Measurements from ENCODE around the gene HERC5. TPM values are rescaled to one million over a fixed set of nuclear protein-coding genes. Genes with fewer than 3 reads are reported as not detected.
"Not testable (repeated sequence)": the region's sequence is repeated elsewhere in the genome, so short reads cannot be mapped to it uniquely, and the experiment has no call there.

Gene HERC5
- total RNA-seq = 1.5 TPM
- long read RNA-seq, partial matches to known transcripts = 0 of 4 reads
- long read RNA-seq, other reads (novel, unspliced or antisense) = 0 of 4 reads

DNA sequence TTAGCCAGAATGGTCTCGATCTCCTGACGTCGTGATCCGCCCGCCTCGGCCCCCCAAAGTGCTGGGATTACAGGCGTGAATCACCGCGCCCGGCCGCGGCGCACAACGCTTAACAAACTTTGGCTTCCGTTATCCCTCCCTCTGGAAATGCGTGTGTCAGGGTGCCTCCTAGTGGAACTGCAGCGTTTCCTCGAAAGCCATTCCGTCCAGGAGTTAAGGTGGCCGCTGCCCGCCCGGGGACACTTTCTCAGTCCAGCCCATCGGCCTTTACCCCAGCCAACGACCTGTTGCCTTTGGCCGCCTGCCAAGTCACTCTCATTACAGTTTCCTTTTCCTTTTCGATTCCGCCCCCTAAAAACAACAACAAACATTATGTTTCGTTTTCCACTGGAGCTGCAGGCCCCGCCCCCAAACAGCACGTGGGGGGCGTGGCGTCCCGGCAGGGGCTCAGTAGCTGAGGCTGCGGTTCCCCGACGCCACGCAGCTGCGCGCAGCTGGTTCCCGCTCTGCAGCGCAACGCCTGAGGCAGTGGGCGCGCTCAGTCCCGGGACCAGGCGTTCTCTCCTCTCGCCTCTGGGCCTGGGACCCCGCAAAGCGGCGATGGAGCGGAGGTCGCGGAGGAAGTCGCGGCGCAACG, at the start of gene HERC5:
TSS of gene HERC5 (plus strand) at position 450 of the 637 bp plus-strand sequence. CDS start at position 601, 151 bp downstream.
- ATAC-seq (ENCODE audit: poor library complexity) = peak; percentile 95
- peak; percentile 94 for DNase-seq
- intact Hi-C loops (cut with DNase I) = loop anchor here (5.0 kb wide), 1 partner anchor 79 kb away; the partner anchor contains the start of gene HERC6

GRCh38 chr4:88409206-88409605, 47.7 kb upstream of the HERC5 start:
- intact Hi-C loops (cut with DNase I) = no loop called here
- DNase-seq (no peak), ATAC-seq (ENCODE audit: poor library complexity) (no peak)

DNA sequence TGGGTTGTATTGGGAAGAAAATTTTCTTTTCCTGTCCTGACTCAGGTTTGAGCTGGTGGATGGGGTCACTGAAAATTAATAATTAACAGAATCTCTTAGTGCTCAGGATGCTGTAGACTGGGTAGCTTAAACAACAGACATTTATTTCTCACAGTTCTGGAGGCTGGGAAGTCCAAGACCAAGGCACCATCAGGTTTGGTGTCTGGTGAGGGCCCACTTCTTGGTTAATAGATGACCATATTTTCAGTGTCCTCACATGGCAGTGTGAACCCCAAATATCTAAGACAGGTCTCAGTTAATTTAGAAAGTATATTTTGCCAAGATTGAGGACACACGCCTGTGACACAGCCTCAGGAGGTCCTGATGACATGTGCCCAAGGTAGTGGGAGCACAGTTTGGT, 47.1 kb upstream of the HERC5 start:
- intact Hi-C loops (cut with DNase I) = no loop called here
- no peak for DNase-seq
- no peak for ATAC-seq (ENCODE audit: poor library complexity)

- intact Hi-C loops (cut with DNase I) = loop anchor here (2.0 kb wide), 1 partner anchor 59 kb away; no protein-coding TSS in a partner anchor
- DNase-seq (no peak), ATAC-seq (ENCODE audit: poor library complexity) (no peak)
Measured at GRCh38 chr4:88411491-88412096, 45.3 kb upstream of the HERC5 start.

DNA sequence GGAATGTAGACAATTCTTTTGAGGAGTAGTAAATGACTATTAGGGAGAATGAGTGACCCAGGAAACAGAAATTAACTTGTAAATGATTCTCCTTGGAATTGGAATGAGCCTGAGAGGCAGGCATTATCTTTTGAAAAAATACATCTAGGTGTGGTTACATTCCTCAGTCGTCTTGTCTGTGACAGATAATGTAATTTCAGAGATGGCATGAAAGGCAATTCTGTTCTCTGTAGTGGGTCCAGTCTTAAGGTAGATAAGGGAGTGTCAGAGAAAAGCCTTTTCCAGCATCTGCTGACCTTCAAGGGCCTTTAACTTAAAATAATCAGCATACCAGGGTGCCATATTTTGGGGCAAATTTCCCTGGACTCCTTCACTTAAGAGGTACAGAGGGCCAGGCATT, 43.1 kb upstream of the HERC5 start:
- ATAC-seq (ENCODE audit: poor library complexity) (no peak), DNase-seq (no peak)
- intact Hi-C loops (cut with DNase I) = loop anchor here (2.0 kb wide), 1 partner anchor 57 kb away; no protein-coding TSS in a partner anchor

GRCh38 chr4:88414755-88415154, 42.2 kb upstream of the HERC5 start:
- DNase-seq = no peak
- intact Hi-C loops (cut with DNase I) = no loop called here
- ATAC-seq (ENCODE audit: poor library complexity) = no peak

DNA sequence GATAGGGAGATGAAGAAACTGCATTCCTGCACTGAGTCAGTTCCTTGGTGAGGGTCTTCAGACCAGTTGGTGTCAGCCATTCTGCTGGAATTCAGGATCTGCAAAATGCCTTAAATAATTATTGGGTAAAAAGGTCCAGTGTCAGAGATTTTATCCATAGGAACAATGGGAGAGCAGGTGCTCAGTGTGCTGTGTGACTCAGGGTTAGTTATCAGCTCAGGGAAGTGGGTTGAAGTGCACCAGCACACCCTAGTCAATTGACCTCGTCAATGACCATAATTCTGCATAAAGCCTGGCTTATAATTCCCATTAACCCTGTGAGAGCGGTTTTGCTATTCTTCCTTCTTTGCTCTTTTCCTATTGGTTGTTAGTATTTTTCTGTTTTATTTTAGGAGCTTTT, 40.9 kb upstream of the HERC5 start:
- DNase-seq = no peak
- intact Hi-C loops (cut with DNase I) = no loop called here
- ATAC-seq (ENCODE audit: poor library complexity) = no peak

- intact Hi-C loops (cut with DNase I) = no loop called here
- ATAC-seq (ENCODE audit: poor library complexity) (no peak), DNase-seq (no peak)
Measured at GRCh38 chr4:88418411-88418810, 38.5 kb upstream of the HERC5 start.

GRCh38 chr4:88419874-88420273, 37.0 kb upstream of the HERC5 start:
- intact Hi-C loops (cut with DNase I) = no loop called here
- ATAC-seq (ENCODE audit: poor library complexity) = no peak
- no peak for DNase-seq

DNA sequence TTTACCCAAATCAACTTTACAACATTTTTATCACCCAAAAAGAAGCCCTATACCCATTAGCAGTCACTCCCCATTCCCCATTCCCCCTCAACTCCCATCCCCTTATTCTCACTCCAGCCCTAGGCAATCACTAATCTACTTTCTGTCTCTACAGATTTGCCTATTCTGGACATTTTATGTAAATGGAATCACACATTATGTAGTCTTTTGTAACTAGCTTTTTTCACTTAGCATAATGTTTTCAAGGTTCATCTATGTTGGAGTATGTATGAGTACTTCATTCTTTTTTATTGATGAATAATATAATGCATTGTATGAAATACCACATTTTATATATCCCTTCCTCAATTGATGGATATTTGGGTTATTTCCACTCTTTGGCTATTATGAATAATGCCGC, 36.1 kb upstream of the HERC5 start:
- intact Hi-C loops (cut with DNase I) = no loop called here
- ATAC-seq (ENCODE audit: poor library complexity) (no peak), DNase-seq (no peak)

DNA sequence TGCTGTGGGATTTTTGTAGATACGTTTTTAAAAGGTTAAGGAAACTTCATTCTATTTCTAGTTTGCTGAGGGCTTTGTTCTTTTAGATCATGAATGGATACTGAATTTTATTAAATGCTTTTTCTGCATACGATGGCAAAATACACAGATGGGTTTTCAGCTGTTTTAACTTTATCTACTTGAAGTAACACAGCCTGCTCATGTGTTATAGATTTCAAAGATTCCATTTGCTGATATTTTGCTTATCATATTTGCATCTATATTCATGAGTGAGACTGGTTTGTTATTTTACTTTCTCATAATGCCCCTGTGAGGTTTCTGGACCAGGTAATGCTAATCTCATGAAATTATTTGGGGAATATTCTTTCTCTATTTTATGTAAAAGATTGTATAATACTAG, 34.5 kb upstream of the HERC5 start:
- intact Hi-C loops (cut with DNase I) = no loop called here
- DNase-seq (no peak), ATAC-seq (ENCODE audit: poor library complexity) (no peak)

GRCh38 chr4:88429401-88429800, 27.5 kb upstream of the HERC5 start:
- no peak for ATAC-seq (ENCODE audit: poor library complexity)
- intact Hi-C loops (cut with DNase I) = no loop called here
- DNase-seq = no peak

- intact Hi-C loops (cut with DNase I) = no loop called here
- ATAC-seq (ENCODE audit: poor library complexity) = no peak
Measured at GRCh38 chr4:88435987-88436693, 20.8 kb upstream of the HERC5 start.

GRCh38 chr4:88437873-88438272, 19.0 kb upstream of the HERC5 start:
- DNase-seq; ATAC-seq (ENCODE audit: poor library complexity); intact Hi-C loops (cut with DNase I): not testable (repeated sequence)

More at GRCh38 chr4:88435987-88436693, 20.8 kb upstream of the HERC5 start:
- DNase-seq = no peak

DNA sequence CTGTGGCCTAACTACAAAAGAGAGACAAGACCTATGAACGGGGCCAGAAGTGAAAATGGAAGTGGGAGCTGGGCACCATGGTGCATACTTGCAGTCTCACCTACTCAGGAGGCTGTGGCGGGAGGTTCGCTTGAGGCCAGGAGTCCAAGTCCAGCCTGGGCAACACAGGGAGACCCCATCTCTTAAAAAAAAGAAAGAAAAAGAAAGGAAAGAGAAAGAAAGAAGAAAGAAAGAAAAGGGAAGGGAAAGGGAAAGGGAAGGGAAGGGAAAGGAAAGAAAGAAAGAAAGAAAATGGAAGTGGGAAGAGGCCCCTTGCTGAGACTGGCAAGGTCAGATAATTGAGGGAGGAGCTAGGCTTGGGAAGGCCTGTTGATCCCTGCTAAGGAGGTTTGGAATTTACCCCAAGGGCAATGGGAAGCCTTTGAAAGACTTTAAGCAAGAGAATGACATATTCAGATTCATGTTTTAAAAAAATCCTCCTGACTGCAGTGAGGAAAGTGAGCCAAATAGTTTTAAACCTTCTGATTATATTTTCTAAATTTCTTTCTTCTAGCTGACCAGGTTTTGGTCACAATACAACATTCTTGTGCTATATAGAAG, 17.7 kb upstream of the HERC5 start:
- intact Hi-C loops (cut with DNase I) = no loop called here
- DNase-seq = no peak

DNA sequence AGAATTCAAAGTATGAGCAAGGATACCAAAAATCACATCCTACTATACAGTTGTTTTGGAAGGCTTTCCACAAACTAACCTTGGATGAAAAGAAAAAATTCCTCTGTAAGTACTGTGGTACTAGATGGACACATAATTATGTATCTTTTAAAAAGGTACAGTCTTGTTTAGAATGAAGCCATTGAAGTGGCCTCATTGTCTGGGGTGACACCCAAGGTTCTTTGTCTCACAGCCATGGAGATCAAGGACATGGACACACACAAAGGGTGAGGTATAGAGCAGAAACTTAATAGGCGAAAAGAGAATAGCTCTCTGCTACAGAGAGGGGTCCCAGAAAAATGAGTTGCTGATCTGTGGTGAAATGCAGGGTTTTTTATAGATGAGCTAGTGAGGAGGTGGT, 16.8 kb upstream of the HERC5 start:
- ATAC-seq (ENCODE audit: poor library complexity) = no peak
- DNase-seq = no peak
- intact Hi-C loops (cut with DNase I) = no loop called here

More for the DNA sequence above, 17.7 kb upstream of the HERC5 start:
- ATAC-seq (ENCODE audit: poor library complexity) = no peak

- DNase-seq (no peak), ATAC-seq (ENCODE audit: poor library complexity) (no peak)
- intact Hi-C loops (cut with DNase I) = no loop called here
Measured at GRCh38 chr4:88441696-88442095, 15.2 kb upstream of the HERC5 start.

- DNase-seq = no peak
- intact Hi-C loops (cut with DNase I) = no loop called here
- ATAC-seq (ENCODE audit: poor library complexity) = no peak
Measured at GRCh38 chr4:88442689-88443191, 14.2 kb upstream of the HERC5 start.

DNA sequence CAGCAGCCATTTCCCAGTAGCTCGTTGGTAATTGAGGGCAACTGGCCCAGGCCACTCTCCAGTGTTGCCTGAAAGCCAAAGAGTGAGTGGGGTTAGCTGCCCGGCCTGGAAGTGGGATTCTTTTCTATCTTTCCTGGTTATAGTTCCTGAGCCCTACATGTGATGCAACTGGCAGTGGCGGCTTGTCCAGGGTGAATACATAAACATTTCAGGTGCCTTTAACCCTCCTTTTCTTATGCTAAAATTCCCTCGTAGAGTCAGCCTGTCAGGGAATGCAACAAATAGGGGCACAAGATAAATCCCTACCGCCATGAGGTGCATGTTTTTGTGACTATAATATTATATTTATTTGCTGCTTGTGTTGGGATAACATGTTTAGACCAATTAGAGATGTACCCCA, 13.4 kb upstream of the HERC5 start:
- DNase-seq = no peak
- ATAC-seq (ENCODE audit: poor library complexity) = no peak
- intact Hi-C loops (cut with DNase I) = no loop called here

All from Right ventricle myocardium superior (tissue), 1 donor.